COLO668 (cell line): Measurements from ENCODE around the gene PALM.
"Not testable (repeated sequence)": the region's sequence is repeated elsewhere in the genome, so short reads cannot be mapped to it uniquely, and the experiment has no call there.

ENCODE experiments used
- DNase-seq: peaks from one replicate; lab custom pipeline; 2025; ENCODE audit not compliant: unreplicated experiment; lab: John Stamatoyannopoulos, UW

Gene PALM

GRCh38 chr19:703651-704446 lies 4.9 kb upstream of the PALM start:
- DNase-seq = peak; percentile 24

- no peak for DNase-seq
Observed at GRCh38 chr19:704447-704741, 4.3 kb upstream of the PALM start.

- no peak for DNase-seq
Observed at GRCh38 chr19:709196-709964, 645 bp downstream of the PALM start.

- DNase-seq = no peak
Observed at GRCh38 chr19:709965-710571, 1.3 kb downstream of the PALM start.

- DNase-seq = no peak
Observed at GRCh38 chr19:710767-711166, 2.0 kb downstream of the PALM start.

GRCh38 chr19:711254-711653 lies 2.5 kb downstream of the PALM start:
- no peak for DNase-seq

GRCh38 chr19:715347-715746 lies 6.6 kb downstream of the PALM start:
- DNase-seq = no peak

- no peak for DNase-seq
Observed at GRCh38 chr19:718251-718951, 9.7 kb downstream of the PALM start.

- DNase-seq = no peak
Observed at GRCh38 chr19:718991-719512, 10.3 kb downstream of the PALM start.

GRCh38 chr19:719636-720344 lies 11.1 kb downstream of the PALM start:
- DNase-seq = no peak

- DNase-seq = no peak
Observed at GRCh38 chr19:720345-721160, 11.8 kb downstream of the PALM start.

- DNase-seq = no peak
Observed at GRCh38 chr19:722553-723101, 13.9 kb downstream of the PALM start.

GRCh38 chr19:723247-723646 lies 14.5 kb downstream of the PALM start:
- no peak for DNase-seq

- DNase-seq = no peak
Observed at GRCh38 chr19:723714-724113, 15.0 kb downstream of the PALM start.

GRCh38 chr19:725461-726089 lies 16.8 kb downstream of the PALM start:
- DNase-seq = no peak

GRCh38 chr19:726993-727956 lies 18.5 kb downstream of the PALM start:
- DNase-seq = no peak

GRCh38 chr19:728011-728410 lies 19.3 kb downstream of the PALM start:
- no peak for DNase-seq

GRCh38 chr19:729564-729963 lies 20.8 kb downstream of the PALM start:
- not testable (repeated sequence) for DNase-seq
